NCI-H2107 treated with DMSO at 0.1 percent for 48 hours (cell line): Measurements from ENCODE around the gene ZNF514.
"Not testable (repeated sequence)": the region's sequence is repeated elsewhere in the genome, so short reads cannot be mapped to it uniquely, and the experiment has no call there.

Source experiments
- DNase-seq: peaks from one replicate; lab custom pipeline; 2025; ENCODE audit not compliant: unreplicated experiment; lab: John Stamatoyannopoulos, UW

Gene ZNF514

GRCh38 chr2:95138702-95139101 lies 20.9 kb downstream of the ZNF514 start:
- DNase-seq = no peak

- no peak for DNase-seq
Measured at GRCh38 chr2:95122197-95122551, 37.5 kb downstream of the ZNF514 start.

- peak; percentile 35 for DNase-seq
Measured at GRCh38 chr2:95121407-95122196, 38.0 kb downstream of the ZNF514 start, which contains the start of gene MRPS5. Gene MRPS5 (minus strand): TSS chr2:95121808. CDS start chr2:95121791, 17 bp downstream.

- no peak for DNase-seq
Measured at GRCh38 chr2:95121093-95121406, 38.6 kb downstream of the ZNF514 start.

GRCh38 chr2:95115418-95115817 lies 44.2 kb downstream of the ZNF514 start:
- peak; percentile 24 for DNase-seq

GRCh38 chr2:95113464-95113863 lies 46.2 kb downstream of the ZNF514 start:
- DNase-seq = no peak

GRCh38 chr2:95110395-95110794 lies 49.3 kb downstream of the ZNF514 start:
- DNase-seq = no peak

GRCh38 chr2:95109260-95109659 lies 50.4 kb downstream of the ZNF514 start:
- no peak for DNase-seq

GRCh38 chr2:95106081-95106480 lies 53.6 kb downstream of the ZNF514 start:
- no peak for DNase-seq

GRCh38 chr2:95104606-95105005 lies 55.0 kb downstream of the ZNF514 start:
- DNase-seq = no peak

- no peak for DNase-seq
Measured at GRCh38 chr2:95099910-95100309, 59.7 kb downstream of the ZNF514 start.

GRCh38 chr2:95098273-95098672 lies 61.4 kb downstream of the ZNF514 start:
- DNase-seq = not testable (repeated sequence)
